GM12875 (cell line): ENCODE data around the gene P2RY1.
A peak's percentile ranks its signal among the peaks of the same experiment; 100 is the strongest.

Experiments
- H3K4me3 ChIP-seq: one replicate; pipeline ENCODE4 v1.5.1; 2011; ENCODE audit warnings: low read depth, low read length, control low read depth
- CTCF ChIP-seq: IDR thresholded peaks from 2 replicates; pipeline ENCODE4 v1.5.1; 2011; ENCODE audit warnings: low read depth, mild to moderate bottlenecking, control low read depth, inconsistent platforms, low read length, moderate library complexity, borderline replicate concordance; ENCODE audit not compliant: insufficient read depth

The P2RY1 gene

GRCh38 chr3:152834776-152835600 lies at the start of gene P2RY1:
Gene P2RY1 (plus strand): TSS chr3:152835131. CDS start chr3:152835783, 652 bp downstream.
- peak; percentile 60 for TF ChIP-seq CTCF
- H3K4me3 ChIP-seq: peak within 1 kb of the TSS; percentile 93

- no peak for TF ChIP-seq CTCF
Observed at GRCh38 chr3:152786977-152787681, 47.8 kb upstream of the P2RY1 start.

GRCh38 chr3:152790651-152791387 lies 44.1 kb upstream of the P2RY1 start:
- no peak for TF ChIP-seq CTCF

More at GRCh38 chr3:152786977-152787681, 47.8 kb upstream of the P2RY1 start:
- H3K4me3 ChIP-seq: no peak overlapping the region

GRCh38 chr3:152793969-152794368 lies 41.0 kb upstream of the P2RY1 start:
- TF ChIP-seq CTCF: no peak
- H3K4me3 ChIP-seq: no peak overlapping the region

More at GRCh38 chr3:152790651-152791387, 44.1 kb upstream of the P2RY1 start:
- H3K4me3 ChIP-seq: no peak overlapping the region

- no peak overlapping the region for H3K4me3 ChIP-seq
- TF ChIP-seq CTCF: no peak
Observed at GRCh38 chr3:152797751-152798432, 37.0 kb upstream of the P2RY1 start.

GRCh38 chr3:152811974-152812760 lies 22.8 kb upstream of the P2RY1 start:
- no peak for TF ChIP-seq CTCF
- no peak overlapping the region for H3K4me3 ChIP-seq
